ENCODE measurements around the gene KIF25.

Gene KIF25

DNA sequence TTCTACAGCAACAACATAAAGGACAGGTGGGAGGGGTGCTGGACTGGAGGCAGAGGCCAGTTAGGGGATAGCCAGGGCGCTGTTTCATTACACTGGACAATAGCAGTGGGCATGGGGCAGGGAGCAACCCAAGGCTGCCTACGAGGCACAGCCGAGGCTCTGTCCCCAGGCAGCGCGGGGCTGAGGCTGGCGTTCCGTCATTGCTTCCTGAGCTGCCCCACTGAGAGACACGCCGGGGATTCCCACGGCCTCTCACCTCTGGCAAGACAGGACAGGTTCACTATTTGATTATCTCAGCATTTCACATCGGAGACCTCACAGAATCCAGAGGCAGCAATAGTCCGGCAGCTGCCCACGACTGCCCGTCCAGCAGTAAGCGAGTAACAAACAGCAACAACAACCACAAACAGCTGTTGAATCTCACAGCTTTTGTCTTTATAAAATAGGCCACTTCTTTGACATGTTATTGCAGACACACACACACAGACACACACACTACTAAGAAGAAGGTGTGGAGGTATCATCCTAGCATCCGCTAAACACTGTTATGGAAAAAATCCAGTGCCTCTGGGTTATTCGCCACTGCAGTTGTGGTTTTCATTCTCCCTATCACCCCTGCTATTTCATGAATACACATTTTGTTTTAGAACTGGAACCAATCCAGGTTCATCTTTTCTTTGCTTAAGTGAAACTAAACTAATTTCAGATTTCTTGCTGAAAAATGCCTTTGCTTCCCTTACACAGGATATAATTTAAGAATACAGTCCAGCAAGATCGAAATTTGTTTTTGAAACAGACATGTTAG lies 19.5 kb downstream of the KIF25 start:
- WGBS (ENCODE audit: insufficient coverage) = 89% methylated on average over 16 of the region's 18 CpGs
- peaks cover 0 to 24% (median 7%) of the 10 kb centered on the region in 5 experiments for H3K9me3 ChIP-seq (ENCODE audit: control extremely low read depth in 1 of 5, control insufficient read depth in 4 of 5, insufficient read depth in 2 of 5, low read depth in 1 of 5, low read length in 4 of 5)
- peaks cover 0 to 6% (median 0%) of the 10 kb centered on the region in 5 experiments for H3K27me3 ChIP-seq (replicated peaks in 2 of 5; ENCODE audit: control insufficient read depth in 4 of 5, insufficient read depth in 5 of 5, low read length in 4 of 5)
- H3K27ac ChIP-seq (ENCODE audit: insufficient read depth in 1 of 2, low read depth in 1 of 2, low read length in 2 of 2, poor library complexity in 1 of 2, severe bottlenecking in 2 of 2) = no peak overlapping the region
- no peak overlapping the region for H3K4me3 ChIP-seq (ENCODE audit: control insufficient read depth in 1 of 7, extremely low read depth in 1 of 7, insufficient read depth in 4 of 7, low read depth in 2 of 7, low read length in 6 of 7)
- POLR2A ChIA-PET = no interaction called here
- no peak for DNase-seq
- CTCF ChIA-PET = no interaction called here
- no peaks in the 10 kb centered on the region for H3K36me3 ChIP-seq (ENCODE audit: control insufficient read depth in 4 of 4, insufficient read depth in 4 of 4, low read length in 3 of 4)
- no peaks in the 10 kb centered on the region for H3K4me1 ChIP-seq (ENCODE audit: control extremely low read depth in 1 of 4, control insufficient read depth in 4 of 4, insufficient read depth in 4 of 4, low read length in 3 of 4)

DNA sequence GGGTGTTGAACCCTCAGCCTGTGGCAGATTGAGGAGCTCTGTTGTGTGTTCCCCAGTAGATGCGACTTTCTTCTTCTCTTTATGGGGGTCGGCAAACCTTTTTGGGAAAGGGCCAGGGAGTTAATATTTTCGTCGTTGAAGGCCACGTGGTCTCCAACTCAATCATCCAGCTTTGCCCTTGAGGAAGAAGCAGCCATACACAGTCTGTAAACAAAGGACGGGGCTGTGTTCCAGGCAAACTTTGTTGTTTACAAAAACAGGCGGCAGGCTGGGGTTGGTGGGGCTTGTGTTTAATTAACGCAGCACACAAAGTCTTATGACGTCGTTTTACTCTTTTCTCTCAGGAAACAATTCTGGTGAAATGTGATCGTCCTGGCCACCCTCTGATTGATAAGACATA lies 20.2 kb downstream of the KIF25 start:
- 87% methylated on average over 8 of the region's 11 CpGs for WGBS (ENCODE audit: insufficient coverage)
- no peaks in the 10 kb centered on the region for H3K4me1 ChIP-seq (ENCODE audit: control extremely low read depth in 1 of 4, control insufficient read depth in 4 of 4, insufficient read depth in 4 of 4, low read length in 3 of 4)
- POLR2A ChIA-PET = no interaction called here
- CTCF ChIA-PET = no interaction called here
- peaks cover 0 to 18% (median 2%) of the 10 kb centered on the region in 5 experiments for H3K9me3 ChIP-seq (ENCODE audit: control extremely low read depth in 1 of 5, control insufficient read depth in 4 of 5, insufficient read depth in 2 of 5, low read depth in 1 of 5, low read length in 4 of 5)
- no peaks in the 10 kb centered on the region for H3K36me3 ChIP-seq (ENCODE audit: control insufficient read depth in 4 of 4, insufficient read depth in 4 of 4, low read length in 3 of 4)
- H3K27ac ChIP-seq (ENCODE audit: insufficient read depth in 1 of 2, low read depth in 1 of 2, low read length in 2 of 2, poor library complexity in 1 of 2, severe bottlenecking in 2 of 2) = no peak overlapping the region
- no peak for DNase-seq
- H3K27me3 ChIP-seq (replicated peaks in 2 of 5; ENCODE audit: control insufficient read depth in 4 of 5, insufficient read depth in 5 of 5, low read length in 4 of 5) = peaks cover 0 to 8% (median 0%) of the 10 kb centered on the region in 5 experiments
- H3K4me3 ChIP-seq (ENCODE audit: control insufficient read depth in 1 of 7, extremely low read depth in 1 of 7, insufficient read depth in 4 of 7, low read depth in 2 of 7, low read length in 6 of 7) = no peak overlapping the region

DNA sequence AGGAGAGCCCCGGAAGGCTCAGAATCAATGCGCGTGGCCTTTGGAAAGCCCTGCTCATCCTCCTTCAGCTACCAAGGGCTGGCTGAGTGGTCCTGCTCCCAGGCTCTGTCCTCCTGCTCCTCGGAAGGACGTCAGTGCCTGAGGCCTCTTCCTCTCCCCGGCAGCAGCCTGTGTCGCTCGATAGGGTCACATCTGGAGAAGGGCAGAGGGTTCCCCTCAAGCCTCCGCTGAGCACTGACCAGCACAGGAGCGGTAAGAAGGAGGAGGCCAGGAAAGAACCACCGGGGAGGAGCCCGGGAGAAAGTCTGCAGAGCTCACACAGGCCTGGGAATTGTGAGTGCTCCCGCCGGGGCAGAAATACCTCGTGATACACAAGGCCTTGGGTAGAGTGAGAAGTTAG lies 21.2 kb downstream of the KIF25 start:
- Histone ChIP-seq H3K4me1 (ENCODE audit: control extremely low read depth in 1 of 4, control insufficient read depth in 4 of 4, insufficient read depth in 4 of 4, low read length in 3 of 4) (no peaks in the 10 kb centered on the region), H3K4me3 (ENCODE audit: control insufficient read depth in 1 of 7, extremely low read depth in 1 of 7, insufficient read depth in 4 of 7, low read depth in 2 of 7, low read length in 6 of 7) (no peak overlapping the region), H3K27me3 (replicated peaks in 2 of 5; ENCODE audit: control insufficient read depth in 4 of 5, insufficient read depth in 5 of 5, low read length in 4 of 5) (peaks cover 0 to 9% (median 0%) of the 10 kb centered on the region in 5 experiments), H3K9me3 (ENCODE audit: control extremely low read depth in 1 of 5, control insufficient read depth in 4 of 5, insufficient read depth in 2 of 5, low read depth in 1 of 5, low read length in 4 of 5) (peaks cover 0 to 10% (median 0%) of the 10 kb centered on the region in 5 experiments), H3K27ac (ENCODE audit: insufficient read depth in 1 of 2, low read depth in 1 of 2, low read length in 2 of 2, poor library complexity in 1 of 2, severe bottlenecking in 2 of 2) (no peak overlapping the region), H3K36me3 (ENCODE audit: control insufficient read depth in 4 of 4, insufficient read depth in 4 of 4, low read length in 3 of 4) (no peaks in the 10 kb centered on the region)
- no peak for DNase-seq
- 93% methylated on average over 15 of the region's 15 CpGs for WGBS (ENCODE audit: insufficient coverage)
- ChIA-PET CTCF (no interaction called here), POLR2A (no interaction called here)

DNA sequence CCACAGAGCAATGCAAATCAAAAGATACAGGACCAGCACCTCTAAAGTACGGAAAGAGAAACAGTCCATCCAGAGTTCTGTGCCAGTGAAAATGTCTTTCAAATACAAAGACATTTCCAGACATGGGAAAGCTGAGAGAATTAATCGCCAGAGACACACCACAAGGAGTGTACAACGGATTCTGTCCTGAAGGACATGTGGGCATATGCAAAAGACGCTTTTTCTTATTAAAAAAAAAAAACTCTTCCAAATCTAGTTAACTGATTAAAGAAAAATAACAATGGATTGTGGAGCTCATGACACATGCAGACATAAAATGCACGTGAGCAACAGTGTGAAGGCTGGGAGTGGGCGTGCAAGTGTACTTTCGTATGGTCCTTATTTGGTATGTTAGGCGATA lies 22.8 kb downstream of the KIF25 start:
- WGBS (ENCODE audit: insufficient coverage) = 100% methylated on average over 5 of the region's 8 CpGs
- DNase-seq = no peak

DNA sequence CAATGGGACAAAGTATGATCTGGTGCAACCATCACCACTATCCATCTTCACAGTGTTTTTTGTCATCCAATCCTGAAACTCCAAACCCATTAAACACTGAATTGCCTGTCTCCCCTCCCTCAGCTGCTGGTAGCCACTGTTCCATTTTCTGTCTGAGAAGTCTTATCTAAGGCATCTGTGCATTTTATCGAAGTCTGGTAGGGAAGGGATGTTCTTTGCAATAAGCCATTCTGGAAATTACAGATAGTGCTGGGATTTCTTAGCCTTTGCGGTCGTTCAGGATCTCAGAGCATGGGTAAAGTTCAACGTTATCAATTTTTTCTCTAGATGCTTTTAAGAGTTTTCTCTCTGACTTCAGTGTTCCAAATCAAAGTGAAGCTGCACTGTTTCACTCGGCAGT lies 24.1 kb downstream of the KIF25 start:
- DNase-seq = no peak
- Histone ChIP-seq H3K27me3 (replicated peaks in 2 of 5; ENCODE audit: control insufficient read depth in 4 of 5, insufficient read depth in 5 of 5, low read length in 4 of 5) (peaks cover 0 to 12% (median 0%) of the 10 kb centered on the region in 5 experiments), H3K36me3 (ENCODE audit: control insufficient read depth in 4 of 4, insufficient read depth in 4 of 4, low read length in 3 of 4) (no peaks in the 10 kb centered on the region), H3K9me3 (ENCODE audit: control extremely low read depth in 1 of 5, control insufficient read depth in 4 of 5, insufficient read depth in 2 of 5, low read depth in 1 of 5, low read length in 4 of 5) (peaks cover 0 to 11% (median 0%) of the 10 kb centered on the region in 5 experiments), H3K4me1 (ENCODE audit: control extremely low read depth in 1 of 4, control insufficient read depth in 4 of 4, insufficient read depth in 4 of 4, low read length in 3 of 4) (no peaks in the 10 kb centered on the region), H3K4me3 (ENCODE audit: control insufficient read depth in 1 of 7, extremely low read depth in 1 of 7, insufficient read depth in 4 of 7, low read depth in 2 of 7, low read length in 6 of 7) (no peak overlapping the region), H3K27ac (ENCODE audit: insufficient read depth in 1 of 2, low read depth in 1 of 2, low read length in 2 of 2, poor library complexity in 1 of 2, severe bottlenecking in 2 of 2) (no peak overlapping the region)
- POLR2A ChIA-PET = no interaction called here
- CTCF ChIA-PET = no interaction called here
- WGBS (ENCODE audit: insufficient coverage) = 81% methylated on average over 4 of the region's 5 CpGs

More for the DNA sequence above, 22.8 kb downstream of the KIF25 start:
- H3K4me3 ChIP-seq (ENCODE audit: control insufficient read depth in 1 of 7, extremely low read depth in 1 of 7, insufficient read depth in 4 of 7, low read depth in 2 of 7, low read length in 6 of 7) = no peak overlapping the region
- H3K9me3 ChIP-seq (ENCODE audit: control extremely low read depth in 1 of 5, control insufficient read depth in 4 of 5, insufficient read depth in 2 of 5, low read depth in 1 of 5, low read length in 4 of 5) = peaks cover 0 to 10% (median 0%) of the 10 kb centered on the region in 5 experiments
- no peaks in the 10 kb centered on the region for H3K36me3 ChIP-seq (ENCODE audit: control insufficient read depth in 4 of 4, insufficient read depth in 4 of 4, low read length in 3 of 4)
- H3K27ac ChIP-seq (ENCODE audit: insufficient read depth in 1 of 2, low read depth in 1 of 2, low read length in 2 of 2, poor library complexity in 1 of 2, severe bottlenecking in 2 of 2) = no peak overlapping the region
- ChIA-PET CTCF (interaction anchor here (0.6 kb wide), 1 partner anchor 1123 kb away, joined by 3 read pairs; no protein-coding TSS in a partner anchor), POLR2A (no interaction called here)
- no peaks in the 10 kb centered on the region for H3K4me1 ChIP-seq (ENCODE audit: control extremely low read depth in 1 of 4, control insufficient read depth in 4 of 4, insufficient read depth in 4 of 4, low read length in 3 of 4)
- peaks cover 0 to 9% (median 0%) of the 10 kb centered on the region in 5 experiments for H3K27me3 ChIP-seq (replicated peaks in 2 of 5; ENCODE audit: control insufficient read depth in 4 of 5, insufficient read depth in 5 of 5, low read length in 4 of 5)

DNA sequence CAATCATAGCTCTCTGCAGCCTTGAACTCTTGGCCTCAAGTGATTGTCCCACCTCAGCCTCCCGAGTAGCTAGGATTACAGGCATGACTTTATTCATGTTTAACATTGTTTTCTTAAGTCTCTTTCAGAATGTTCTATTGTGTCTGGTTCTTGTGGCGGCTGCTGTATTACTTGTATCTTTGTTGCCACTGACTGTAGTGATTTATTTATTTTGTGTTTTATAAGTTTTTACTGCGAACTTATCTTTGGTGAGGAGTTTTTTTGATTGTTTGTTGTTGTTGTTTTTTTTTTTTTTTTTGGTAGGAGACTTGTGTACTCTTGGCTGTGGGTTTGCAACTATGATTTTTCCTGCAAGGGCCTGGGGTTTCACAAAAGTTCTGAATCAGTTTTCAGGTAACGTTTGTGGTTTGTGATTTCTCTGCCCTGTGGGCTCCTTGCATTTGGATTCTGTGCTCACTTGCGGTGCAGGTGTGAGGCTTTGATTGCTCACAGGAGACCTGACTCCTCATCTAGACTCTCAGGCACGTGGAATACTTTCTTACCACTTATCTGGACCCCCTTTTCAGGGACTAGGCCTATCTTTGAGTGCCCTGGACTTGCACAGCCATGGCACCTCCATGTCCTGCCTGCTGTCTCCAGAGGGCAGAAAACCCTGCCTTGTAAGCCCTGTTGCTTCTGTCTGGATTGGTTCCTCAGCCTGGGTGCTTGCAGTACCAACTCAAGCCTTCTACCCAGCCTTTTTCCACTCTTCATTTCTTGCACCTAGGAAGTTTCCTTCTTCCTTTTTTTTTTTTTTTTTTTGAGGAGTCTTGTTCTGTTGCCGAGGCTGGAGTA lies 25.2 kb downstream of the KIF25 start:
- no peaks in the 10 kb centered on the region for H3K4me1 ChIP-seq (ENCODE audit: control extremely low read depth in 1 of 4, control insufficient read depth in 4 of 4, insufficient read depth in 4 of 4, low read length in 3 of 4)
- H3K27ac ChIP-seq (ENCODE audit: insufficient read depth in 1 of 2, low read depth in 1 of 2, low read length in 2 of 2, poor library complexity in 1 of 2, severe bottlenecking in 2 of 2) = no peak overlapping the region
- ChIA-PET CTCF (no interaction called here), POLR2A (no interaction called here)
- peaks cover 0 to 5% (median 0%) of the 10 kb centered on the region in 5 experiments for H3K9me3 ChIP-seq (ENCODE audit: control extremely low read depth in 1 of 5, control insufficient read depth in 4 of 5, insufficient read depth in 2 of 5, low read depth in 1 of 5, low read length in 4 of 5)
- WGBS (ENCODE audit: insufficient coverage) = 94% methylated on average over 3 of the region's 7 CpGs
- DNase-seq = no peak
- H3K27me3 ChIP-seq (replicated peaks in 2 of 5; ENCODE audit: control insufficient read depth in 4 of 5, insufficient read depth in 5 of 5, low read length in 4 of 5) = peaks cover 0 to 12% (median 0%) of the 10 kb centered on the region in 5 experiments
- H3K36me3 ChIP-seq (ENCODE audit: control insufficient read depth in 4 of 4, insufficient read depth in 4 of 4, low read length in 3 of 4) = no peaks in the 10 kb centered on the region
- no peak overlapping the region for H3K4me3 ChIP-seq (ENCODE audit: control insufficient read depth in 1 of 7, extremely low read depth in 1 of 7, insufficient read depth in 4 of 7, low read depth in 2 of 7, low read length in 6 of 7)
